Spleen (tissue), 11 donors: ENCODE results near the gene MRPS5. TPM values are rescaled to one million over a fixed set of nuclear protein-coding genes. Genes with fewer than 3 reads are reported as not detected.

Experiments
- DNase-seq: peaks from one replicate; pipeline ENCODE4 v3.0.0-alpha.2; 2020
- H3K27ac ChIP-seq, 8 donors: fragments of 200-600 bp; sonication (generic) in 7 of 8; 1 replicate in 4 of 8; 2 replicates in 4 of 8; pipeline versions ENCODE4 v1.5.0 to v1.8.0; 2016 to 2021; ENCODE audit warnings: inconsistent platforms in 4 of 8, mild to moderate bottlenecking in 4 of 8, moderate library complexity in 1 of 8
- H3K27me3 ChIP-seq, 7 donors: fragments of 200-600 bp; sonication (generic) in 6 of 7; replicated peaks in 1 of 7; 1 replicate in 4 of 7; 2 replicates in 3 of 7; pipeline versions ENCODE4 v1.5.0 to v1.8.0; 2016 to 2021; ENCODE audit warnings: inconsistent platforms in 3 of 7, mild to moderate bottlenecking in 1 of 7
- H3K36me3 ChIP-seq, 6 donors: fragments of 200-600 bp; sonication (generic) in 5 of 6; 1 replicate in 4 of 6; 2 replicates in 2 of 6; pipeline versions ENCODE4 v1.5.0 to v1.8.0; 2016 to 2021; ENCODE audit warnings: inconsistent platforms in 2 of 6
- H3K4me1 ChIP-seq, 6 donors: fragments of 200-600 bp; sonication (generic) in 5 of 6; 1 replicate in 3 of 6; 2 replicates in 3 of 6; pipeline versions ENCODE4 v1.5.0 to v1.8.0; 2016 to 2021; ENCODE audit warnings: inconsistent platforms in 3 of 6
- H3K4me3 ChIP-seq, 8 donors: fragments of 200-600 bp; sonication (generic) in 7 of 8; 1 replicate in 4 of 8; 2 replicates in 4 of 8; pipeline versions ENCODE4 v1.5.0 to v1.8.0; 2016 to 2021; ENCODE audit warnings: inconsistent platforms in 4 of 8, mild to moderate bottlenecking in 4 of 8, moderate library complexity in 2 of 8
- H3K9me3 ChIP-seq, 8 donors: fragments of 200-600 bp; sonication (generic) in 7 of 8; 1 replicate in 4 of 8; 2 replicates in 4 of 8; pipeline versions ENCODE4 v1.5.0 to v1.8.0; 2016 to 2021; ENCODE audit warnings: inconsistent platforms in 4 of 8
- CTCF ChIP-seq, 11 experiments: fragments of 200-600 bp in 7 of 11; fragments of 450-650 bp in 4 of 11; sonication (generic) in 4 of 11; IDR thresholded peaks in 8 of 11; conservative IDR thresholded peaks in 3 of 11; 1 replicate in 7 of 11; 2 replicates in 4 of 11; pipeline versions ENCODE4 v1.4.0 to v1.8.0; 2016 to 2021; ENCODE audit warnings: antibody characterized with exemption in 11 of 11, inconsistent platforms in 4 of 11, mild to moderate bottlenecking in 1 of 11
- POLR2A ChIP-seq, 3 donors: fragments of 450-650 bp; IDR thresholded peaks; one replicate each; pipeline ENCODE4 v1.5.1; 2017; ENCODE audit warnings: antibody characterized with exemption in 3 of 3, mild to moderate bottlenecking in 1 of 3
- POLR2AphosphoS5 ChIP-seq, 3 donors: sonication (generic); formaldehyde crosslinking; IDR thresholded peaks; one replicate each; pipeline ENCODE4 v1.5.1; 2017; ENCODE audit warnings: antibody characterized with exemption in 3 of 3
- WGBS, 5 donors: extraction: QIAGEN DNeasy Blood & Tissue Kit in 3 of 5; methylation state at CpG; one replicate each; pipeline versions ENCODE4 v1.1.5 to v1.1.7; 2013 to 2018; 5-methylcytosine and 5-hydroxymethylcytosine counted together
- intact Hi-C: fragments of 100-400 bp; cut with DNase I; formaldehyde crosslinking; loops from one replicate; pipeline ENCODE4 v1.15.0; 2023; ENCODE audit warnings: low total_unique reads
- polyA plus RNA-seq, 3 donors: library from polyadenylated mRNA; stranded (reverse); fragments of 200-250 nt; gene quantifications; one replicate each; pipeline ENCODE4 v1.2.1, GENCODE V29; 2013
- total RNA-seq, 7 donors: library from RNA; depleted of rRNA in 3 of 7; stranded (reverse); fragments of >200 nt in 3 of 7; fragmentation: NEBNext Ultra II Directional in 4 of 7; extraction: Animal tissue kit (Norgen Biotek cat#: 25700) in 4 of 7; gene quantifications; one replicate each; pipeline versions ENCODE4 v1.1.0 to v1.2.1, GENCODE V29; 2016 to 2021
- donor health status: healthy with polysubstance abuse.
- donor health status: DM: no; HTN: no; CAD: no; lungs with moderate emphysema.
- donor health status: DM: no; HTN: no; CAD: no.
- donor health status: Bipolar disorder and iron deficiency.
- donor health status: healthy.
- donor health status: DM: no; HTN: no; CAD: no.
- donor health status: DM: yes; HTN: yes; CAD: no.

MRPS5 gene
- total and polyA plus RNA-seq, 10 donors = 37.5 to 92.2 (median 53.7) TPM

DNA sequence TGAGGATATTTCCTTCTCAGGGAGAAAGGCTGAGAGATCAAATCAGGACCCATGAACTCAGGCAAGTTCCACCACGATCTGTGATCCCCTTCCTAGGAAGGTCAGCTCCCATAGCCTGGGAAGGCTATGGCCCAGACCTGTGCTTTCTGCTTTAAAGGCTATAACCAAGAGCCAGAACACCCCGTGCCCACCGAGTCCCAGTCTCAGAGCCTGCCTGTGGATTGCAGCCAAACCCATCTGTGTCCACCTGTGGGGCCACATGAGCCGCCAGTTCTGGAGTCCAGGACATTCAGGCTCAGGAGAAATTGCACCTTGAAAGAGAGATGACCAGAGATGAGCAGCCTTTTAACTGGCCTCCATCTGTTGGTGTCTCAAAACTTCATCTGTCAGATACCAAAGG is 49.2 kb downstream of the MRPS5 start:
- DNase-seq = no peak
- peaks cover 0 to 21% (median 11%) of the 10 kb centered on the region in 6 donors for H3K4me1 ChIP-seq
- H3K36me3 ChIP-seq = no peaks in the 10 kb centered on the region
- no peak overlapping the region for H3K27ac ChIP-seq
- no peaks in the 10 kb centered on the region for H3K9me3 ChIP-seq
- 57 to 91% (median 80%) methylated on average over 4 of the region's 4 CpGs for WGBS, 5 donors
- H3K27me3 ChIP-seq = peaks cover 0 to 63% (median 36%) of the 10 kb centered on the region in 7 donors
- H3K4me3 ChIP-seq = no peak overlapping the region
- no peak for TF ChIP-seq POLR2A (IDR thresholded peaks at IDR 0.05)
- no peak for TF ChIP-seq POLR2AphosphoS5 (IDR thresholded peaks at IDR 0.05)
- no peak for TF ChIP-seq CTCF (IDR thresholded peaks at IDR 0.05 in 8 of 11, conservative IDR thresholded peaks at IDR 0.05 in 3 of 11)
- intact Hi-C loops = no loop called here

DNA sequence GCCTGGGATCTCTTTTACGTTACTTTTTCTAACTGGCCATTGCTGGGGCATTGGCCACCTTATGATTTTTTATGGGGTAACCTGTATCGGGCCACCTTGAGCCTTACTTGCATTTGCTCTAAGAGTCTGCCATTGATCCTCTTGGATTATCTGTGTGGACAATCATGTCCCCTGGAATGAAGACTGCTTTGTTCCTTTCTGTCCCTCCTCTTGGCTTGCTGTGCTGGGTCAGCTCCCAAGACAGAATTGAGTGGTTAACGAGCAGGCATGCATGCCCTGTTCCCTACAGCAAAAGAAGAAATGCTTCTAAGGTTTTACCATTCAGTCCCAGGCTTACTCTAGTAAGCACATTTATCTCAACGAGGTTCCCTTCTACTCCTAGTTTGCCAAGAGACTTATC is 49.8 kb downstream of the MRPS5 start:
- WGBS, 5 donors = 78 to 89% (median 86%) methylated on average over 4 of the region's 4 CpGs
- peaks cover 0 to 58% (median 32%) of the 10 kb centered on the region in 7 donors for H3K27me3 ChIP-seq
- no peak overlapping the region for H3K4me3 ChIP-seq
- TF ChIP-seq CTCF (IDR thresholded peaks at IDR 0.05 in 8 of 11, conservative IDR thresholded peaks at IDR 0.05 in 3 of 11) (no peak), POLR2A (IDR thresholded peaks at IDR 0.05) (no peak), POLR2AphosphoS5 (IDR thresholded peaks at IDR 0.05) (no peak)
- H3K9me3 ChIP-seq = no peaks in the 10 kb centered on the region
- H3K27ac ChIP-seq = no peak overlapping the region
- peaks cover 0 to 15% (median 7%) of the 10 kb centered on the region in 6 donors for H3K4me1 ChIP-seq
- H3K36me3 ChIP-seq = no peaks in the 10 kb centered on the region
- intact Hi-C loops = no loop called here
- no peak for DNase-seq

GRCh38 chr2:95069465-95069864 is 52.1 kb downstream of the MRPS5 start:
- Histone ChIP-seq H3K4me1 (peaks cover 0 to 5% (median 0%) of the 10 kb centered on the region in 6 donors), H3K36me3 (no peaks in the 10 kb centered on the region), H3K4me3 (no peak overlapping the region), H3K27ac (no peak overlapping the region), H3K9me3 (no peaks in the 10 kb centered on the region), H3K27me3 (peaks cover 0 to 40% (median 14%) of the 10 kb centered on the region in 7 donors)
- intact Hi-C loops = no loop called here
- WGBS, 5 donors = 80 to 91% (median 85%) methylated on average over 8 to 9 of the region's 9 CpGs
- DNase-seq = no peak
- TF ChIP-seq POLR2A (IDR thresholded peaks at IDR 0.05) = no peak
- no peak for TF ChIP-seq CTCF (IDR thresholded peaks at IDR 0.05 in 8 of 11, conservative IDR thresholded peaks at IDR 0.05 in 3 of 11)

DNA sequence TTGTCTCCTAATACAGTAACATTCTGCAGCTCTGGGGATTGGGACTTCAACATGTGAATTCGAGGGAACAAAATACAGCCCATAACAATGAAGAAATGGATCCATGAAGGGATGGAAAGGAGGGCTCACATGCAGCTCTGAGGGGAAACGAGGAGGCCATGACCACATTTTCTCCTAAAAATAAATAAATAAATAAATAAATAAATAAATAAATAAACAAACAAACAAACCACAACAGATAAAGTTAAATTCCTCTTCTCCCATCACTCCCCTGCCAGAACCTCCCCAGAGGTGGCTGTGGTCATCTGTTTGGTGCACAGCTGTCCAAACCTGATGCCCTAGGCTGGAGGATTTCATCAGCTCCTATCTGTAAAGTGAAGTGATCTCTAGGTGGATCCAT is 53.4 kb downstream of the MRPS5 start:
- Histone ChIP-seq H3K9me3 (no peaks in the 10 kb centered on the region), H3K4me1 (no peaks in the 10 kb centered on the region), H3K4me3 (no peak overlapping the region), H3K27me3 (peaks cover 0 to 29% (median 3%) of the 10 kb centered on the region in 7 donors), H3K27ac (no peak overlapping the region), H3K36me3 (no peaks in the 10 kb centered on the region)
- no peak for DNase-seq
- WGBS, 5 donors = 64 to 80% (median 76%) methylated on average over 2 of the region's 2 CpGs
- TF ChIP-seq POLR2A (IDR thresholded peaks at IDR 0.05) (no peak), CTCF (IDR thresholded peaks at IDR 0.05 in 8 of 11, conservative IDR thresholded peaks at IDR 0.05 in 3 of 11) (no peak), POLR2AphosphoS5 (IDR thresholded peaks at IDR 0.05) (no peak)
- intact Hi-C loops = no loop called here
